K562 (cell line): ENCODE results near the gene WWP2. TPM values are rescaled to one million over a fixed set of nuclear protein-coding genes. Genes with fewer than 3 reads are reported as not detected.
A peak's percentile ranks its signal among the peaks of the same experiment; 100 is the strongest.

ENCODE experiments used
- ATAC-seq: fragments of 200-7000 bp; cut with Tn5 transposase; 3 replicates; pipeline ENCODE4 v1.9.1; 2020; ENCODE audit warnings: moderate library complexity
- BruUV-seq: library from RNA; stranded (reverse); fragments of 400-500 nt; replicated peaks from 2 replicates; lab custom pipeline; 2021; lab: Mats Ljungman, UMichigan
- CTCF ChIA-PET: fragments of 300-600 bp; formaldehyde crosslinking; extraction: SDS; loops from one replicate; lab custom pipeline; 2021; ENCODE audit warnings: low intra/inter-chr PET ratio; lab: Yijun Ruan, JAX
- POLR2A ChIA-PET: fragments of 300-600, 350-650 bp; sonication (Branson Sonifier 250); formaldehyde crosslinking; extraction: SDS; loops from one replicate; lab custom pipeline; 2021; ENCODE audit warnings: antibody characterized with exemption, inconsistent platforms; lab: Yijun Ruan, JAX
- DNase-seq, 4 experiments: peaks; one replicate each; pipeline versions ENCODE4 v3.0.0 to v3.0.0-alpha.2; 2011 to 2018; ENCODE audit warnings: low spot score in 3 of 4, mixed read lengths in 3 of 4; ENCODE audit errors: extremely low read depth in 1 of 4
- FAIRE-seq: peaks from 2 replicates; lab custom pipeline; 2011; peaks lifted over from hg19 to GRCh38; lab: Jason Lieb, UNC
- H2AFZ ChIP-seq: 2 replicates; pipeline ENCODE4 v1.6.0; 2011; ENCODE audit warnings: low read depth, low read length, control low read depth, inconsistent platforms
- H3K27ac ChIP-seq: fragments of 200-600 bp; 3 replicates; pipeline ENCODE4 v1.8.0; 2011; ENCODE audit warnings: low read depth, mild to moderate bottlenecking, control low read depth, inconsistent platforms, low read length, moderate library complexity, mixed read lengths; ENCODE audit errors: extremely low read depth
- H3K27me3 ChIP-seq, 2 experiments: fragments of 300-600 bp in 1 of 2; 2 replicates in 1 of 2; 3 replicates in 1 of 2; pipeline versions ENCODE4 v1.6.0 to v1.8.0; 2011; ENCODE audit warnings: inconsistent platforms in 2 of 2, low read length in 2 of 2, mild to moderate bottlenecking in 1 of 2, mixed read lengths in 1 of 2, moderate library complexity in 1 of 2; ENCODE audit not compliant: control insufficient read depth in 2 of 2, insufficient read depth in 2 of 2
- H3K36me3 ChIP-seq: fragments of 300-600 bp; 3 replicates; pipeline ENCODE4 v1.8.0; 2011; ENCODE audit warnings: mild to moderate bottlenecking, low read length, inconsistent platforms; ENCODE audit not compliant: control insufficient read depth, insufficient read depth
- H3K4me1 ChIP-seq, 2 experiments: fragments of 200-600 bp in 1 of 2; replicated peaks in 1 of 2; 2 replicates in 1 of 2; 3 replicates in 1 of 2; pipeline versions ENCODE4 v1.5.1 to v1.8.0; 2011; ENCODE audit warnings: inconsistent platforms in 2 of 2, low read length in 2 of 2, mild to moderate bottlenecking in 1 of 2, mixed read lengths in 1 of 2, moderate library complexity in 1 of 2; ENCODE audit not compliant: control insufficient read depth in 2 of 2, insufficient read depth in 2 of 2
- H3K4me2 ChIP-seq: 2 replicates; pipeline ENCODE4 v1.6.1; 2011; ENCODE audit warnings: low read length, control low read depth, inconsistent platforms, mixed read lengths; ENCODE audit not compliant: insufficient read depth
- H3K4me3 ChIP-seq: fragments of 200-600 bp; sonication (generic), shearing (Covaris generic); 2 replicates; pipeline ENCODE4 v1.5.1; 2016; ENCODE audit warnings: control low read depth, inconsistent platforms
- H3K79me2 ChIP-seq: fragments of 200-600 bp; 3 replicates; pipeline ENCODE4 v1.8.0; 2011; ENCODE audit warnings: low read length, inconsistent platforms; ENCODE audit not compliant: control insufficient read depth, insufficient read depth
- H3K9ac ChIP-seq, 2 experiments: 2 replicates each; pipeline versions ENCODE4 v1.6.0 to v1.6.1; 2011; ENCODE audit warnings: low read depth in 2 of 2, low read length in 2 of 2, control low read depth in 1 of 2, inconsistent platforms in 1 of 2, mild to moderate bottlenecking in 1 of 2, mixed read lengths in 1 of 2; ENCODE audit not compliant: insufficient read depth in 1 of 2
- H3K9me1 ChIP-seq: one replicate; pipeline ENCODE4 v1.6.0; 2011; ENCODE audit warnings: inconsistent platforms, mild to moderate bottlenecking, low read length, moderate library complexity; ENCODE audit not compliant: control insufficient read depth, insufficient read depth
- H3K9me3 ChIP-seq: replicated peaks from 2 replicates; pipeline ENCODE4 v1.5.1; 2011; ENCODE audit warnings: low read depth, low read length, inconsistent platforms; ENCODE audit not compliant: control insufficient read depth, insufficient read depth
- H4K20me1 ChIP-seq: replicated peaks from 2 replicates; pipeline ENCODE4 v1.6.1; 2011; ENCODE audit warnings: low read length, inconsistent platforms, mixed read lengths; ENCODE audit not compliant: control insufficient read depth, insufficient read depth
- GABPB2 ChIP-seq: fragments of 250-450 bp; sonication (Bioruptor Pico); conservative IDR thresholded peaks from 2 replicates; pipeline ENCODE4 v1.5.1; 2021; ENCODE audit warnings: mild to moderate bottlenecking
- GTF2E2 ChIP-seq: fragments of 200-800 bp; sonication (Bioruptor generic); IDR thresholded peaks from 2 replicates; pipeline ENCODE4 v1.6.1; 2016; ENCODE audit warnings: missing genetic modification characterization, missing compliant biosample characterization
- KDM1A ChIP-seq, 2 experiments: fragments of 450-650 bp; IDR thresholded peaks; 2 replicates each; pipeline ENCODE4 v1.6.1; 2016; ENCODE audit warnings: mild to moderate bottlenecking in 2 of 2
- KLF16 ChIP-seq: IDR thresholded peaks from 2 replicates; pipeline ENCODE4 v1.6.1; 2016; ENCODE audit warnings: antibody characterized with exemption
- MTA1 ChIP-seq: fragments of 450-650 bp; IDR thresholded peaks from 2 replicates; pipeline ENCODE4 v1.6.1; 2017; ENCODE audit warnings: borderline replicate concordance
- NCOR1 ChIP-seq: fragments of 450-650 bp; IDR thresholded peaks from 2 replicates; pipeline ENCODE4 v1.6.1; 2016; ENCODE audit warnings: mild to moderate bottlenecking, moderate library complexity
- NFIC ChIP-seq: fragments of 450-650 bp; IDR thresholded peaks from 2 replicates; pipeline ENCODE4 v1.6.1; 2017; ENCODE audit warnings: mild to moderate bottlenecking, inconsistent platforms
- NR4A1 ChIP-seq, 2 experiments: fragments of 250-450 bp in 1 of 2; fragments of 450-650 bp in 1 of 2; sonication (Bioruptor Pico) in 1 of 2; IDR thresholded peaks; 2 replicates each; pipeline versions ENCODE4 v1.4.0 to v1.6.1; 2016 to 2020; ENCODE audit warnings: mild to moderate bottlenecking in 2 of 2, missing compliant biosample characterization in 1 of 2, missing genetic modification characterization in 1 of 2, moderate library complexity in 1 of 2
- NUFIP1 ChIP-seq: fragments of 450-650 bp; IDR thresholded peaks from 2 replicates; pipeline ENCODE4 v1.6.1; 2018; ENCODE audit not compliant: partially characterized antibody
- RCOR1 ChIP-seq, 2 experiments: IDR thresholded peaks; 2 replicates each; pipeline ENCODE4 v1.6.1; 2012; ENCODE audit warnings: low read depth in 2 of 2, low read length in 2 of 2, borderline replicate concordance in 1 of 2, improper control_type of control experiment in 1 of 2
- RUNX1 ChIP-seq: sonication (generic); IDR thresholded peaks from 2 replicates; pipeline ENCODE4 v1.6.1; 2016; ENCODE audit warnings: antibody characterized with exemption, low read depth
- SNIP1 ChIP-seq: fragments of 450-650 bp; IDR thresholded peaks from 2 replicates; pipeline ENCODE4 v1.7.1; 2017; ENCODE audit warnings: low read depth, mild to moderate bottlenecking
- SREBF1 ChIP-seq: fragments of 150-350 bp; IDR thresholded peaks from 2 replicates; pipeline ENCODE4 v1.6.1; 2014; ENCODE audit warnings: antibody characterized with exemption, low read depth, low read length, borderline replicate concordance
- STAT5A ChIP-seq: IDR thresholded peaks from 2 replicates; pipeline ENCODE4 v1.6.1; 2012; ENCODE audit warnings: low read length, inconsistent platforms, borderline replicate concordance
- ZNF143 ChIP-seq: sonication (generic); formaldehyde crosslinking; IDR thresholded peaks from 2 replicates; pipeline ENCODE4 v1.9.0; 2022; ENCODE audit warnings: mild to moderate bottlenecking, missing genetic modification reagents
- ZNF253 ChIP-seq: fragments of 250-450 bp; sonication (Bioruptor Pico); conservative IDR thresholded peaks from 2 replicates; pipeline ENCODE4 v1.6.1; 2021; ENCODE audit warnings: mild to moderate bottlenecking
- WGBS: fragments of 100-300 bp; shearing (Covaris generic); methylation state at CpG from one replicate; pipeline ENCODE4 v1.1.6; 2016; ENCODE audit warnings: low coverage, mixed read lengths; ENCODE audit not compliant: insufficient coverage; ENCODE audit errors: missing lambda C conversion rate; 5-methylcytosine and 5-hydroxymethylcytosine counted together
- in situ Hi-C: fragments of 300-500 bp; cut with MboI; formaldehyde crosslinking; loops from 4 replicates; pipeline ENCODE4 v1.15.0; 2018; ENCODE audit warnings: inconsistent platforms, mixed read lengths
- intact Hi-C: fragments of 100-400 bp; cut with micrococcal nuclease; formaldehyde crosslinking; loops from 2 replicates; pipeline ENCODE4 v1.14.2; 2022
- polyA plus RNA-seq, 8 experiments: library from polyadenylated mRNA; depleted of rRNA in 4 of 8; stranded (reverse) in 5 of 8; unstranded in 3 of 8; fragments of >200 nt; fragmentation: Nextera tagmentation in 2 of 8; fragmentation: Illumina TruSeq in 1 of 8; extraction: Ambion mirVana in 2 of 8; extraction: Trizol in 1 of 8; gene quantifications; 2 replicates each; pipeline versions ENCODE4 v1.2.1 to v1.2.3, GENCODE V29; 2011 to 2014; ENCODE audit warnings: inconsistent platforms in 1 of 8, missing spikeins in 1 of 8
- total RNA-seq, 7 experiments: library from RNA; depleted of rRNA in 6 of 7; stranded (reverse); fragments of >200 nt in 6 of 7; fragmentation: Illumina TruSeq in 2 of 7; extraction: Trizol in 2 of 7; gene quantifications; 2 replicates each; pipeline versions ENCODE4 v1.2.1 to v1.2.3, GENCODE V29; 2011 to 2021; ENCODE audit warnings: low replicate concordance in 1 of 7
- TF ChIP-seq, protein P1 (sequence below): fragments of 250-450 bp; sonication (Bioruptor Pico); IDR thresholded peaks from 2 replicates; pipeline ENCODE4 v1.4.0; 2020
- TF ChIP-seq, protein P2 (sequence below): sonication (generic); formaldehyde crosslinking; IDR thresholded peaks from 2 replicates; pipeline ENCODE4 v1.8.1; 2023; ENCODE audit warnings: mild to moderate bottlenecking, missing genetic modification reagents

WWP2 gene
- total and polyA plus RNA-seq, 9 of the 15 experiments (the other 6 are each of a cell fraction or from before 2014, with no cell fraction given), result 1.9 to 34.4 (median 14.6) TPM

- no peaks in the 10 kb centered on the region; the same call in 1 of the 2 replicates for H4K20me1 ChIP-seq
- DNase-seq, result no peak
- ATAC-seq, result no peak
- no peaks in the 10 kb centered on the region for H3K9me3 ChIP-seq
- TF ChIP-seq GABPB2 (CRISPR knock-in tag) (no peak), RCOR1 (IDR thresholded peaks at IDR 0.05; ENCODE audit: borderline replicate concordance in 1 of 2, low read depth in 2 of 2, low read length in 2 of 2) (peak in 1 of 2 experiments; percentile 30; a peak in 1 of 4 replicates), ZNF253 (CRISPR knock-in tag) (no peak), KLF16 (no peak), NR4A1 (CRISPR knock-in tag; IDR thresholded peaks at IDR 0.05) (no peak), NR4A1 (tag; IDR thresholded peaks at IDR 0.05) (no peak), NCOR1 (no peak), NUFIP1 (no peak), GTF2E2 (no peak), NFIC (peak; percentile 67), STAT5A (no peak), SREBF1 (no peak), ZNF143 (CRISPR knock-in tag) (no peak), MTA1 (no peak), RUNX1 (no peak), SNIP1 (no peak), KDM1A (IDR thresholded peaks at IDR 0.05) (peak in 1 of 2 experiments; percentile 32; a peak in 1 of 4 replicates)
- TF ChIP-seq, protein P1, sequence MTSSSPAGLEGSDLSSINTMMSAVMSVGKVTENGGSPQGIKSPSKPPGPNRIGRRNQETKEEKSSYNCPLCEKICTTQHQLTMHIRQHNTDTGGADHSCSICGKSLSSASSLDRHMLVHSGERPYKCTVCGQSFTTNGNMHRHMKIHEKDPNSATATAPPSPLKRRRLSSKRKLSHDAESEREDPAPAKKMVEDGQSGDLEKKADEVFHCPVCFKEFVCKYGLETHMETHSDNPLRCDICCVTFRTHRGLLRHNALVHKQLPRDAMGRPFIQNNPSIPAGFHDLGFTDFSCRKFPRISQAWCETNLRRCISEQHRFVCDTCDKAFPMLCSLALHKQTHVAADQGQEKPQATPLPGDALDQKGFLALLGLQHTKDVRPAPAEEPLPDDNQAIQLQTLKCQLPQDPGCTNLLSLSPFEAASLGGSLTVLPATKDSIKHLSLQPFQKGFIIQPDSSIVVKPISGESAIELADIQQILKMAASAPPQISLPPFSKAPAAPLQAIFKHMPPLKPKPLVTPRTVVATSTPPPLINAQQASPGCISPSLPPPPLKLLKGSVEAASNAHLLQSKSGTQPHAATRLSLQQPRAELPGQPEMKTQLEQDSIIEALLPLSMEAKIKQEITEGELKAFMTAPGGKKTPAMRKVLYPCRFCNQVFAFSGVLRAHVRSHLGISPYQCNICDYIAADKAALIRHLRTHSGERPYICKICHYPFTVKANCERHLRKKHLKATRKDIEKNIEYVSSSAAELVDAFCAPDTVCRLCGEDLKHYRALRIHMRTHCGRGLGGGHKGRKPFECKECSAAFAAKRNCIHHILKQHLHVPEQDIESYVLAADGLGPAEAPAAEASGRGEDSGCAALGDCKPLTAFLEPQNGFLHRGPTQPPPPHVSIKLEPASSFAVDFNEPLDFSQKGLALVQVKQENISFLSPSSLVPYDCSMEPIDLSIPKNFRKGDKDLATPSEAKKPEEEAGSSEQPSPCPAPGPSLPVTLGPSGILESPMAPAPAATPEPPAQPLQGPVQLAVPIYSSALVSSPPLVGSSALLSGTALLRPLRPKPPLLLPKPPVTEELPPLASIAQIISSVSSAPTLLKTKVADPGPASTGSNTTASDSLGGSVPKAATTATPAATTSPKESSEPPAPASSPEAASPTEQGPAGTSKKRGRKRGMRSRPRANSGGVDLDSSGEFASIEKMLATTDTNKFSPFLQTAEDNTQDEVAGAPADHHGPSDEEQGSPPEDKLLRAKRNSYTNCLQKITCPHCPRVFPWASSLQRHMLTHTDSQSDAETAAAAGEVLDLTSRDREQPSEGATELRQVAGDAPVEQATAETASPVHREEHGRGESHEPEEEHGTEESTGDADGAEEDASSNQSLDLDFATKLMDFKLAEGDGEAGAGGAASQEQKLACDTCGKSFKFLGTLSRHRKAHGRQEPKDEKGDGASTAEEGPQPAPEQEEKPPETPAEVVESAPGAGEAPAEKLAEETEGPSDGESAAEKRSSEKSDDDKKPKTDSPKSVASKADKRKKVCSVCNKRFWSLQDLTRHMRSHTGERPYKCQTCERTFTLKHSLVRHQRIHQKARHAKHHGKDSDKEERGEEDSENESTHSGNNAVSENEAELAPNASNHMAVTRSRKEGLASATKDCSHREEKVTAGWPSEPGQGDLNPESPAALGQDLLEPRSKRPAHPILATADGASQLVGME (CRISPR knock-in tag), result no peak
- TF ChIP-seq, protein P2, sequence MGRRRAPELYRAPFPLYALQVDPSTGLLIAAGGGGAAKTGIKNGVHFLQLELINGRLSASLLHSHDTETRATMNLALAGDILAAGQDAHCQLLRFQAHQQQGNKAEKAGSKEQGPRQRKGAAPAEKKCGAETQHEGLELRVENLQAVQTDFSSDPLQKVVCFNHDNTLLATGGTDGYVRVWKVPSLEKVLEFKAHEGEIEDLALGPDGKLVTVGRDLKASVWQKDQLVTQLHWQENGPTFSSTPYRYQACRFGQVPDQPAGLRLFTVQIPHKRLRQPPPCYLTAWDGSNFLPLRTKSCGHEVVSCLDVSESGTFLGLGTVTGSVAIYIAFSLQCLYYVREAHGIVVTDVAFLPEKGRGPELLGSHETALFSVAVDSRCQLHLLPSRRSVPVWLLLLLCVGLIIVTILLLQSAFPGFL (CRISPR knock-in tag), result no peak
- intact Hi-C loops, result no loop called here
- H3K27ac ChIP-seq, result no peak overlapping the region
- ChIA-PET CTCF (no interaction called here), POLR2A (interaction anchor here (0.7 to 0.8 kb wide), 2 partner anchors 9 to 28 kb away, joined by 4 read pairs; no protein-coding TSS in a partner anchor)
- WGBS, result 84% methylated on average over 2 of the region's 2 CpGs
- in situ Hi-C loops, result no loop called here
- no peak overlapping the region for H3K4me3 ChIP-seq
- no peaks in the 10 kb centered on the region for H3K9me1 ChIP-seq
- no peak overlapping the region for H3K4me2 ChIP-seq
- no TSS peak for BruUV-seq
- H3K9ac ChIP-seq, result no peak overlapping the region
- no peaks in the 10 kb centered on the region for H3K4me1 ChIP-seq
- H3K79me2 ChIP-seq, result no peaks in the 10 kb centered on the region
- no peak overlapping the region for H2AFZ ChIP-seq
- H3K27me3 ChIP-seq, result no peaks in the 10 kb centered on the region
- H3K36me3 ChIP-seq, result peaks cover 10% of the 10 kb centered on the region; the same call in 2 of the 3 replicates
- FAIRE-seq, result no peak
Observed at GRCh38 chr16:69840975-69841374, 78.8 kb downstream of the WWP2 start.
